HUES6 (cell line): ENCODE data around the gene TMEM169.
"Not testable (repeated sequence)": the region's sequence is repeated elsewhere in the genome, so short reads cannot be mapped to it uniquely, and the experiment has no call there.

ENCODE experiments used
- H3K27ac ChIP-seq: 2 replicates; pipeline ENCODE4 v1.7.0; 2013; ENCODE audit warnings: low read depth, mild to moderate bottlenecking, low read length, inconsistent platforms
- H3K27me3 ChIP-seq: 2 replicates; pipeline ENCODE4 v1.6.1; 2013; ENCODE audit warnings: low read length; ENCODE audit not compliant: control insufficient read depth, insufficient read depth
- H3K36me3 ChIP-seq: 2 replicates; pipeline ENCODE4 v1.6.1; 2013; ENCODE audit warnings: low read length; ENCODE audit not compliant: control insufficient read depth, insufficient read depth
- H3K4me1 ChIP-seq: 2 replicates; pipeline ENCODE4 v1.6.1; 2013; ENCODE audit warnings: low read length; ENCODE audit not compliant: control insufficient read depth, insufficient read depth
- H3K4me3 ChIP-seq: 2 replicates; pipeline ENCODE4 v1.5.1; 2013; ENCODE audit warnings: low read depth, low read length
- H3K9ac ChIP-seq: one replicate; pipeline ENCODE4 v1.6.1; 2013; ENCODE audit warnings: mild to moderate bottlenecking, low read length
- H3K9me3 ChIP-seq: 2 replicates; pipeline ENCODE4 v1.6.1; 2013; ENCODE audit warnings: low read depth, low read length; ENCODE audit not compliant: control insufficient read depth, insufficient read depth

Gene TMEM169

DNA sequence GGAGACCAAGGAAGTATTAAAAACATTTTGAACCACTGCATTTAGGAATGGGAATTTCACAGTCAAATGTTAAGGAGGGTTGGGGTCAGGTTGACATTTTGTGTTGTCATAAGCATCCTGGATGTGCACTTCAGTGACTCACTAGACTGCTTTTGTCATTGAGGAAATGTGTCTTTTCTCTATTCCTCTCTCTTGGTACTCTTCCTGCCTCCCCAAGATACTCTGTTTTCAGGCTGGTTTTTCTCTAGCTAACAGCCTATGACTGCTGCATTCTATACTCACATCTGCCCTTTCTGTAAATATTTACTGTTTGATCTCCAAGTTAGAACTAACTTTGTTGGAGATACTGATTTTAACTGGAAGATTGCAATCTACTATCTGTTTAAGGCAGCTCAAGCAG lies 50.9 kb downstream of the TMEM169 start:
- Histone ChIP-seq H3K27ac (no peak overlapping the region), H3K27me3 (no peaks in the 10 kb centered on the region), H3K9me3 (no peaks in the 10 kb centered on the region), H3K4me3 (no peak overlapping the region), H3K36me3 (peaks cover 98% of the 10 kb centered on the region), H3K4me1 (no peaks in the 10 kb centered on the region), H3K9ac (no peak overlapping the region)

DNA sequence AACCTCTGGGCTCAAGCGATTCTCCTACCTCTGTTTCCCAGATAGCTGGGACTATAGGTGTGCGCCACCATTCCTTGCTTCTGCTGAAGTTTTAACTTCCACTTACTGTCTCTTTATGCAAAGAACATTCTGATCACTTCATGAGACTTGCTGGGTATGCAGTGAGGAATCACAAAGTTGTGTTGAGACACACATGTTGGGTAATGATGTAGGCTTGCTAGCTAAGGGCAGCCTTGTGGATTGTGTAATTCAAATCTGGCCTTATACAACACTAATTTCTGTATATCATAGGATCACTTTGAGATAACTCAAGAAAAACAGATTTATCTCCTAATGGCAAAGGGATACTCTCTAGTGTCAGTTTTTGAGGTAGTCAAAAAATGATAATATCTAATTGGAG lies 51.7 kb downstream of the TMEM169 start:
- Histone ChIP-seq H3K36me3 (peaks cover 98% of the 10 kb centered on the region), H3K4me1 (no peaks in the 10 kb centered on the region), H3K4me3 (no peak overlapping the region), H3K27me3 (no peaks in the 10 kb centered on the region), H3K9ac (no peak overlapping the region), H3K9me3 (no peaks in the 10 kb centered on the region), H3K27ac (no peak overlapping the region)

DNA sequence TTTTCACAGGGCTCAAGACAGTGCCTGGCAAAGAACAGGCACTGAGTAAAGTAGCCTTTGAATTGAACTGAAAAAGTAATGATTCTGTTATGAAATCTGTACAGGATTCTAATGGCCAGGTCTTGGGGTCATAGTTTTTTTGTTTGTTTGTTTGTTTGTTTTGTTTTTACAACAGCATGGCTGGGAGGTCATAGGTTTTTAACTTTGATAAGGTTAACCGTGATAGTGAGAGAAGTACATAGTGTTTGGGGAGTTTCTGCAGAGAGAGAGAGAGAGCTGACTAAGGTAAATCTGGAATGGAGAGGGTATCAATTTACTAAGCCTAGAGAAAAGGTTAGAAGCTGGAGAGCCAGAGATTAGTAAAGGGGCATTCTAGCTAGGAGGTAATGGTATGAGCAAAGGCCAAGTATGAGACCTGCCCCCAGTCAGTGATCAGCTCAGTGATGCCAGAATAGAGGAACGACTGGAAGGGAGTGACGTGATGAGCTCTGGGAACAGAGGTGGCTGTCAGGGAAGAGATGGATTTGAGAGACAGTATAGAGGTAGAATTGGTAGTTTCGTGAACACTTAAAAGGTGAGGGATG lies 53.3 kb downstream of the TMEM169 start:
- no peaks in the 10 kb centered on the region for H3K27me3 ChIP-seq
- no peaks in the 10 kb centered on the region for H3K4me1 ChIP-seq
- no peak overlapping the region for H3K4me3 ChIP-seq
- no peak overlapping the region for H3K9ac ChIP-seq
- H3K36me3 ChIP-seq = peaks cover 99% of the 10 kb centered on the region
- H3K9me3 ChIP-seq = no peaks in the 10 kb centered on the region
- no peak overlapping the region for H3K27ac ChIP-seq

DNA sequence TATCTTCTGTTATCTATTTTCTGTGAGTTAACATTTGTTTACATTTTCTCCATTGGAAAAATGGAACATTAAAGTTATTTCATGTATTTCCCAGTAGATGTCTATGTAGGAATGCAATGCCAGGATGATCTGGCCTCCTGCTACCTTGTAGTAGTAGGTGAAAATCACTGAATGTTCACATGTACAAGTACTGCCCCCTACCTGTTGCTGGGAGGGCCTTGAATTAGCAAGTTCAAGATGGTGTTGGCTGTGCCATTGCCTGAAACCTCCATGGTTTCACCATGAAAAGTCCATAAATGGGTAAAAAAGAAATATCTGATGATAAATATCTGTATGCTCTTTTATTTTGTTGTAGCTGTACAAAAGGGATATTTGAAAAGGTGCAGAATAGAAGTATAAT lies 58.2 kb downstream of the TMEM169 start:
- no peak overlapping the region for H3K9ac ChIP-seq
- H3K27ac ChIP-seq = no peak overlapping the region
- no peak overlapping the region for H3K4me3 ChIP-seq
- no peaks in the 10 kb centered on the region for H3K4me1 ChIP-seq
- no peaks in the 10 kb centered on the region for H3K9me3 ChIP-seq
- H3K36me3 ChIP-seq = peaks cover 98% of the 10 kb centered on the region
- H3K27me3 ChIP-seq = no peaks in the 10 kb centered on the region

DNA sequence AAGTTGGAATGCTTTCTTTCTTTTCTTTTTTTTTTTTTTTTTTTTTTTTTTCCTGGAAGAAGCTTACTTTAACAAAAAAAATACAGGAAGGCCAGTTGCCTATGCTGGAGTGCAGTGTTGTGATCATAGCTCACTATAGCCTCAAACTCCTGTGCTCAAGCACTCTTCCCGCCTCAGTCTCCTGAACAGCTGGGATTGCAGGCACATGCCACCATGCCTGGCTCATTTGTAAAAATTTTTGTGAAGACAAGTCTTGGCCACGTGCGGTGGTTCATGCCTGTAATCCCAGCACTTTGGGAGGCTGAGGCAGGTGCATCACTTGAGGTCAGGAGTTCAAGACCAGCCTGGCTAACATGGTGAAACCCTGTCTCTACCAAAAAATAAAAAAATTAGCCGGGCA lies 59.8 kb downstream of the TMEM169 start:
- not testable (repeated sequence) for H3K4me3 ChIP-seq, H3K27ac ChIP-seq, H3K4me1 ChIP-seq, H3K9me3 ChIP-seq, H3K27me3 ChIP-seq, H3K9ac ChIP-seq
- H3K36me3 ChIP-seq = peaks cover 98% of the 10 kb centered on the region

DNA sequence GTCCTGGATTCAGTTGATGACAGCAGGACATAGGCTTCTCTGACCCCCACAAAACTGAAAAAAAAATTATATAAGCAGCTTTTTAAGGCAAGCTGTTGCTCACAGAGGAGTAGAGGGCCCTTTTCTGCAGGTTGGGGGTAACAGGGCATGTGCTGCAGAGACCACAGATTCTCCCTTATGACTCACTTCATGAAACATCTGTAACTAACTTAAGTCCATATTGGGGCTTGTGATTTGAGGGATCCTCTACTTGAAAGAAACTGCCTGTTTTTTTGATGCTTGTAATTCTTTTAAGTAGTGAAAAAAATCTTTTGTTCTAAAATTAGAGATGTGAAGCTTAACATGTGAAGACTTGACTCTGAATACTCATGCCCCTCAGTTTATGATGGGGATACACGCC lies 60.8 kb downstream of the TMEM169 start:
- Histone ChIP-seq H3K36me3 (peaks cover 98% of the 10 kb centered on the region), H3K9me3 (no peaks in the 10 kb centered on the region), H3K27ac (no peak overlapping the region), H3K4me1 (0 out of 2 replicates have a peak, but pooled peaks cover 5% of the 10 kb centered on the region), H3K27me3 (no peaks in the 10 kb centered on the region), H3K9ac (no peak overlapping the region), H3K4me3 (no peak overlapping the region)

DNA sequence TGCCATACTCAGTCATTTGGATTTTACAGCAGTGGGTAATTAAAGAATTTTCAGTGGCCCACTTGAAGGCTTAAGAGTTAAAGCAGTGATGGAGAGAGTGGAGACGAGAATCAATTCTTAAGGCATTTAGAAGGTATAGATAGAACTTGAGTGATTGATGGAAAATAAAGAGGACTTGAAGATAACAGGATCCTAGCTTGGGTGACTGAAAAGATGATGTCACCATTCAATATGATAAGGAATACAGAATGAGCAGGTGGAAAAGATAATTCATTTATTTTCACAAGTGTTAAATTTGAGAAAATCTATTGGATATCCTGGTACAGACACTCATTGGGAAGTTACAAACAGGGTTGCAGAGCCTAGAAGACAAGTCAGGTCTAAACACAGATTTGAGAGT lies 62.7 kb downstream of the TMEM169 start:
- H3K9ac ChIP-seq = no peak overlapping the region
- no peak overlapping the region for H3K27ac ChIP-seq
- no peaks in the 10 kb centered on the region for H3K9me3 ChIP-seq
- H3K4me3 ChIP-seq = no peak overlapping the region
- 0 out of 2 replicates have a peak, but pooled peaks cover 5% of the 10 kb centered on the region for H3K4me1 ChIP-seq
- no peaks in the 10 kb centered on the region for H3K27me3 ChIP-seq
- H3K36me3 ChIP-seq = peaks cover 98% of the 10 kb centered on the region

DNA sequence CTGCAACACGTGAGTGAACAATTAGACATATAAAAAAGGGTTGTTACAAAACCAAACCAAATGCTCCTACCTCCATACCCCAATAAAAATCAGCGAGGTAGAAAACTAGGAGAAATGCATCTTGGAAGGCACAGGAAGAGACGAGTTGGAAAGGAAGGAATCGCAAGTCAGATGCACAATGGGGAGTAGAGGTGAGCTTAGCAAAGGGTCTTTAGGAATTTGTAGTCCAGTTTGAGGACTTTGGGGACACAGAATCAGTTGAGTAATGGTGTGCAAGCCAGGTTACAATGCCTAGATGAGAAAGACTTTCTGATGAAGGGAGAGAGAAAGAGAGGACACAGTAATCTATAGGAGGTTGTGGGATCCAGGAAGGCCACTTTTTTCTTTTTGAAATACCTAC lies 63.1 kb downstream of the TMEM169 start:
- 0 out of 2 replicates have a peak, but pooled peaks cover 5% of the 10 kb centered on the region for H3K4me1 ChIP-seq
- no peaks in the 10 kb centered on the region for H3K9me3 ChIP-seq
- H3K9ac ChIP-seq = no peak overlapping the region
- no peak overlapping the region for H3K27ac ChIP-seq
- H3K4me3 ChIP-seq = no peak overlapping the region
- no peaks in the 10 kb centered on the region for H3K27me3 ChIP-seq
- H3K36me3 ChIP-seq = peaks cover 98% of the 10 kb centered on the region

DNA sequence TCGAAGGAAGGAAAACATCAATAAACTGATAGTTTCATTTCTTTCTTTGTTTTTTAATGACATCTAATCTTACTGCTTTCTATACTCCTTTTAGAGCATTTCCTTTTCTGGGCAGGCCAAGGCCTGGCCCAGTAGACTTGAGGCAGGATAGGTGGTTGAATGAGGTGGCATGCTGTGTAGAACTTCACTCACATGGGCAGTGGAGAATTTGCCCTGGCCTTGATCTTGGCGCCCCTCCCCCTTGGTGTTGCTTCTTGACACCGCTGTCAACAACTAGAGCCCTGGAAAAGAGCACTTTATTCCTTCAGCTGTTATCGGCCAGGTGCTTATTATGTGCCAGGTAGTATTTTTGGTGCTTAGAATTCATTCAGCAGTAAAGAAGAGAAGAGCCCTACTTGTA lies 64.9 kb downstream of the TMEM169 start:
- H3K27ac ChIP-seq = no peak overlapping the region
- peaks cover 98% of the 10 kb centered on the region for H3K36me3 ChIP-seq
- no peaks in the 10 kb centered on the region for H3K9me3 ChIP-seq
- no peaks in the 10 kb centered on the region for H3K27me3 ChIP-seq
- H3K4me1 ChIP-seq = 0 out of 2 replicates have a peak, but pooled peaks cover 5% of the 10 kb centered on the region
- no peak overlapping the region for H3K4me3 ChIP-seq
- no peak overlapping the region for H3K9ac ChIP-seq

DNA sequence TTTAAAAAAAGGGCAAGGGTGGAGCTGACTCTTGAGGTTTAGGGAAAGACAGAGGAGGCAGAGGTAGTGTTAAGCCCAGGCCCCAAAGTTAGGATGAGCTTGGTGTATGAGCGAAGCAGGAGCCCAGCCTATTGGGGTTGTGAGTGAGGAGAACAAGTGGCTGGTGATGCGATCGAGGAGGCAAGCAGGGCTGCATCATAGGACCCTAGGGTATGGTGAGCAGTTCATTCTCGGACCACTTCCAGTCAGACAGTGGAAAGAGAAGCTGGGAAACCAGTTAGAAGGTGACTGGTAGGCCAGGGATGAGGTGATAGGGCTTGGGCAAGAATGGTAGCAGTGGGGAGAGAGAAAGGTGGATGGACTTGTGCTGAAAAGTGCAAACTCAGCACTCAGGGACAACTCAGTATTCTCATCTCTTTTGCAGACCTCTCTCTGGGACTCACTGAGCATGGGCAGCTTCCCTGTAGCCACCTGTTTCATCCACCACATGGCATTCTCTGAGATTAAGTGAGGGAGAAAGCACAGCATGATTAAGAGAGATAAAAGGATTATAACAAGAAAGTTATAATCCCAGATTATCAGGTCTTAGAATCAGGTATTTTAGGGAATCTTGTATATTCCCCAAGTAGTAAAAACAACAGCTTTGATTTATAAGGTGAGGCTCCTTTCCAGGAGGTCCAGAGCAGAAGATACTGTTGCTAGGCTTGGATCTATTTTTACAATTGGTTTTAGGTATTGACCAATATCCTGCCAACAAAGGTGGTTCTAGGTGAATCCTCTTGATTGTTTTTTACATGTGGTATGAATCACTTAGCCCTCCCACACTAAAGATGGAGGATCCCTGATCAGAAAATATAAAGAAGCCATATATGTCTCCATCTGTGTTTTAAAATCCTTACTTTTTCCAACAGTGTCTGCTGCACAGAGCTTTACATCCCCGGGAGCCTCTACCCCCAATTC lies 65.7 kb downstream of the TMEM169 start:
- H3K27ac ChIP-seq = no peak overlapping the region
- H3K27me3 ChIP-seq = no peaks in the 10 kb centered on the region
- H3K4me3 ChIP-seq = no peak overlapping the region
- no peaks in the 10 kb centered on the region for H3K9me3 ChIP-seq
- peak overlapping the region; percentile 1 for H3K9ac ChIP-seq
- H3K4me1 ChIP-seq = 0 out of 2 replicates have a peak, but pooled peaks cover 5% of the 10 kb centered on the region
- peaks cover 98% of the 10 kb centered on the region for H3K36me3 ChIP-seq

DNA sequence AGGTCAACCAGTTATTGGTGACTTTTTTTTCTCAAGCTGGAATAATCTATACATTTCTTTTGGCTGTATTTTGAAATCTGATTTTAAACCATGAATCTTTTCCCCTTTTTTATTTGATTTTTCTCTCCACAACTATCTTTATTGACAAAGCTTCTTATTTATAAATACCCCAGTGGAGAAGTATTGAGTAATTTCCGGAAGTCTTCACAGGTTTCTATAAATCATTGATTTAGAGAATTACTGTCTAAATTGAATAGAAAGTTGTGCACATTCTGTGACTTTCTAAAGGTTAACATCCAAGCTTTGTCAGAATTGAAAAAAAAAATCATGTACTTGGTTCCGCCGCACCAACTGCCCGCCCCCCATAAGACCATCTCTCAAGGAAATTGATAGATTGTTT lies 67.3 kb downstream of the TMEM169 start:
- no peaks in the 10 kb centered on the region for H3K9me3 ChIP-seq
- H3K4me3 ChIP-seq = no peak overlapping the region
- peaks cover 99% of the 10 kb centered on the region for H3K36me3 ChIP-seq
- no peak overlapping the region for H3K9ac ChIP-seq
- H3K27ac ChIP-seq = no peak overlapping the region
- H3K4me1 ChIP-seq = 0 out of 2 replicates have a peak, but pooled peaks cover 5% of the 10 kb centered on the region
- no peaks in the 10 kb centered on the region for H3K27me3 ChIP-seq
